SU-DHL-6 (cell line): ENCODE data around the gene ANKS1B.

Experiments
- H2AFZ ChIP-seq: fragments of 200-600 bp; sonication (generic); 2 replicates; pipeline ENCODE4 v1.6.1; 2014; ENCODE audit warnings: low read depth, mild to moderate bottlenecking, moderate library complexity, mixed read lengths, antibody characterized with exemption, low read length; ENCODE audit not compliant: severe bottlenecking
- H3F3A ChIP-seq: fragments of 200-600 bp; shearing (Covaris generic); 2 replicates; pipeline ENCODE4 v1.6.0; 2016; ENCODE audit warnings: antibody characterized with exemption, mild to moderate bottlenecking; ENCODE audit not compliant: insufficient read depth
- H3K27ac ChIP-seq: fragments of 200-600 bp; sonication (generic); 2 replicates; pipeline ENCODE4 v1.5.1; 2016; ENCODE audit warnings: low read depth, mild to moderate bottlenecking, low read length, moderate library complexity, mixed read lengths
- H3K27me3 ChIP-seq: fragments of 200-600 bp; sonication (generic), shearing (Covaris generic); 2 replicates; pipeline ENCODE4 v1.6.0; 2014; ENCODE audit warnings: mild to moderate bottlenecking, low read length
- H3K36me3 ChIP-seq: fragments of 200-600 bp; sonication (generic); 2 replicates; pipeline ENCODE4 v1.6.1; 2014; ENCODE audit warnings: mild to moderate bottlenecking, low read length, mixed read lengths
- H3K4me2 ChIP-seq: fragments of 300-600, 200-600 bp; shearing (Covaris generic), sonication (generic); 2 replicates; pipeline ENCODE4 v1.6.0; 2014; ENCODE audit warnings: low read length, low read depth, mild to moderate bottlenecking; ENCODE audit not compliant: poor library complexity, severe bottlenecking
- H3K4me3 ChIP-seq: fragments of 200-600 bp; sonication (generic); 2 replicates; pipeline ENCODE4 v1.5.1; 2014; ENCODE audit warnings: antibody characterized with exemption, low read length, mild to moderate bottlenecking, mixed read lengths; ENCODE audit not compliant: insufficient read depth, poor library complexity, severe bottlenecking
- H3K79me2 ChIP-seq: fragments of 200-600 bp; sonication (generic); 2 replicates; pipeline ENCODE4 v1.6.1; 2014; ENCODE audit warnings: mild to moderate bottlenecking, low read length, moderate library complexity; ENCODE audit not compliant: insufficient read depth
- H3K9ac ChIP-seq: fragments of 200-600 bp; sonication (generic); 2 replicates; pipeline ENCODE4 v1.7.0; 2014; ENCODE audit warnings: mild to moderate bottlenecking, low read length
- H3K9me2 ChIP-seq: fragments of 200-600 bp; sonication (generic); replicated peaks from 2 replicates; pipeline ENCODE4 v1.6.1; 2014; ENCODE audit warnings: low read length; ENCODE audit not compliant: insufficient read depth
- H3K9me3 ChIP-seq: fragments of 200-600 bp; sonication (generic); 2 replicates; pipeline ENCODE4 v1.6.1; 2014; ENCODE audit warnings: low read length, mixed read lengths; ENCODE audit not compliant: insufficient read depth
- H4K20me1 ChIP-seq: fragments of 200-600 bp; sonication (generic); 2 replicates; pipeline ENCODE4 v1.6.1; 2014; ENCODE audit warnings: low read depth, mild to moderate bottlenecking, antibody characterized with exemption, low read length, moderate library complexity, mixed read lengths
- CTCF ChIP-seq: fragments of 200-600 bp; sonication (generic); IDR thresholded peaks from one replicate; pipeline ENCODE4 v1.5.1; 2017; ENCODE audit warnings: antibody characterized with exemption, mild to moderate bottlenecking, low read length, moderate library complexity; ENCODE audit not compliant: insufficient read depth, poor library complexity, severe bottlenecking
- EZH2phosphoT487 ChIP-seq: fragments of 200-600 bp; sonication (generic), shearing (Covaris generic); conservative IDR thresholded peaks from 2 replicates; pipeline ENCODE4 v1.6.1; 2018; ENCODE audit warnings: mild to moderate bottlenecking, antibody characterized with exemption, low read length, moderate library complexity, mixed read lengths

The ANKS1B gene

GRCh38 chr12:99388671-99389195 lies 596.0 kb downstream of the ANKS1B start:
- Histone ChIP-seq H3K4me2 (no peak overlapping the region), H3K79me2 (no peaks in the 10 kb centered on the region), H3K9me3 (no peaks in the 10 kb centered on the region), H3K9ac (no peak overlapping the region), H3F3A (no peaks in the 10 kb centered on the region), H4K20me1 (no peaks in the 10 kb centered on the region), H3K9me2 (no peaks in the 10 kb centered on the region), H3K27ac (peak overlapping the region; percentile 52), H3K27me3 (no peaks in the 10 kb centered on the region), H3K4me3 (no peak overlapping the region), H3K36me3 (no peaks in the 10 kb centered on the region), H2AFZ (no peak overlapping the region)
- TF ChIP-seq CTCF (no peak), EZH2phosphoT487 (no peak)

GRCh38 chr12:99387661-99388060 lies 597.1 kb downstream of the ANKS1B start:
- H3K79me2 ChIP-seq = no peaks in the 10 kb centered on the region
- no peak for TF ChIP-seq CTCF
- TF ChIP-seq EZH2phosphoT487 = no peak
- H3F3A ChIP-seq = no peaks in the 10 kb centered on the region
- H3K27ac ChIP-seq = peak overlapping the region; percentile 52
- H3K36me3 ChIP-seq = no peaks in the 10 kb centered on the region
- no peaks in the 10 kb centered on the region for H3K27me3 ChIP-seq
- H3K9ac ChIP-seq = no peak overlapping the region
- no peaks in the 10 kb centered on the region for H3K9me3 ChIP-seq
- no peak overlapping the region for H3K4me3 ChIP-seq
- H4K20me1 ChIP-seq = no peaks in the 10 kb centered on the region
- no peaks in the 10 kb centered on the region for H3K9me2 ChIP-seq
- no peak overlapping the region for H3K4me2 ChIP-seq
- no peak overlapping the region for H2AFZ ChIP-seq

GRCh38 chr12:99386907-99387306 lies 597.8 kb downstream of the ANKS1B start:
- Histone ChIP-seq H3K9me3 (no peaks in the 10 kb centered on the region), H2AFZ (no peak overlapping the region), H3F3A (no peaks in the 10 kb centered on the region), H3K36me3 (no peaks in the 10 kb centered on the region), H3K9me2 (no peaks in the 10 kb centered on the region), H4K20me1 (no peaks in the 10 kb centered on the region), H3K4me2 (no peak overlapping the region), H3K4me3 (no peak overlapping the region), H3K27ac (no peak overlapping the region), H3K9ac (no peak overlapping the region), H3K79me2 (no peaks in the 10 kb centered on the region), H3K27me3 (no peaks in the 10 kb centered on the region)
- TF ChIP-seq CTCF (peak; percentile 38), EZH2phosphoT487 (no peak)
